Measurements from ENCODE around the gene RPS6KA1.

DNA sequence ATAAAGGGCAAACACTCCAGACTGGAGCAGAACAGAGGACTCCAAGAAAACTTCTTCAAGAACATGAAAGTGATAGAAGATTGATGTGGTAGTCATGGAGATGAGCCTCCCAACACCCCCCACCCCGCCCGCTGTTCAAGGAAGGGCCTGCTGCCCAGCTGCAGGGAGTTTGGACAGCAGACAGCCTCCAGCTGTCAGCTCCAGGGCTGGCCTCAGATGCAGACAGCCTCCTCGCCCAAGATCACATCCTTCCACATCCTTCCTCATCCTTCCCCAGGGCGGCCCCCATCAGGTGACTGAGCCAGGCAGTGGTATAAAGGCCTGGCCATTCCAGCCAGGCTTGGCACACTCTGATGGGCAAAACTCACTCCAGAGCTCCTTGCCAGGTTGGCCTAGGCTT, 32.7 kb upstream of the RPS6KA1 start:
- TF ChIP-seq POLR2AphosphoS5 (IDR thresholded peaks at IDR 0.05; ENCODE audit: low read depth): no peak
- TF ChIP-seq, protein P1, sequence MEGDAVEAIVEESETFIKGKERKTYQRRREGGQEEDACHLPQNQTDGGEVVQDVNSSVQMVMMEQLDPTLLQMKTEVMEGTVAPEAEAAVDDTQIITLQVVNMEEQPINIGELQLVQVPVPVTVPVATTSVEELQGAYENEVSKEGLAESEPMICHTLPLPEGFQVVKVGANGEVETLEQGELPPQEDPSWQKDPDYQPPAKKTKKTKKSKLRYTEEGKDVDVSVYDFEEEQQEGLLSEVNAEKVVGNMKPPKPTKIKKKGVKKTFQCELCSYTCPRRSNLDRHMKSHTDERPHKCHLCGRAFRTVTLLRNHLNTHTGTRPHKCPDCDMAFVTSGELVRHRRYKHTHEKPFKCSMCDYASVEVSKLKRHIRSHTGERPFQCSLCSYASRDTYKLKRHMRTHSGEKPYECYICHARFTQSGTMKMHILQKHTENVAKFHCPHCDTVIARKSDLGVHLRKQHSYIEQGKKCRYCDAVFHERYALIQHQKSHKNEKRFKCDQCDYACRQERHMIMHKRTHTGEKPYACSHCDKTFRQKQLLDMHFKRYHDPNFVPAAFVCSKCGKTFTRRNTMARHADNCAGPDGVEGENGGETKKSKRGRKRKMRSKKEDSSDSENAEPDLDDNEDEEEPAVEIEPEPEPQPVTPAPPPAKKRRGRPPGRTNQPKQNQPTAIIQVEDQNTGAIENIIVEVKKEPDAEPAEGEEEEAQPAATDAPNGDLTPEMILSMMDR (IDR thresholded peaks at IDR 0.05; ENCODE audit: insufficient read depth, low read length): no peak

All from HL-60 (cell line).